ENCODE data around the gene SRPK3.

Gene SRPK3

GRCh38 chrX:153772316-153773217 lies 8.3 kb upstream of the SRPK3 start:
- no peak overlapping the region for H3K4me3 ChIP-seq (ENCODE audit: low read depth, low read length)
- DNase-seq (ENCODE audit: low read depth, low spot score), result no peak
- in situ Hi-C loops (cut with HindIII; ENCODE audit: low sequenced_read_pairs), result no loop called here
- no peak for TF ChIP-seq CTCF (IDR thresholded peaks at IDR 0.05; ENCODE audit: low read depth, low read length)

GRCh38 chrX:153773218-153773611 lies 7.6 kb upstream of the SRPK3 start:
- TF ChIP-seq CTCF (IDR thresholded peaks at IDR 0.05; ENCODE audit: low read depth, low read length), result no peak
- in situ Hi-C loops (cut with HindIII; ENCODE audit: low sequenced_read_pairs), result no loop called here

GRCh38 chrX:153773741-153774575 lies 6.9 kb upstream of the SRPK3 start:
- no peak for DNase-seq (ENCODE audit: low read depth, low spot score)
- in situ Hi-C loops (cut with HindIII; ENCODE audit: low sequenced_read_pairs), result no loop called here
- TF ChIP-seq CTCF (IDR thresholded peaks at IDR 0.05; ENCODE audit: low read depth, low read length), result no peak
- no peak overlapping the region for H3K4me3 ChIP-seq (ENCODE audit: low read depth, low read length)

More at GRCh38 chrX:153773218-153773611, 7.6 kb upstream of the SRPK3 start:
- no peak overlapping the region for H3K4me3 ChIP-seq (ENCODE audit: low read depth, low read length)
- DNase-seq (ENCODE audit: low read depth, low spot score), result no peak

- in situ Hi-C loops (cut with HindIII; ENCODE audit: low sequenced_read_pairs), result no loop called here
- no peak for TF ChIP-seq CTCF (IDR thresholded peaks at IDR 0.05; ENCODE audit: low read depth, low read length)
- no peak for DNase-seq (ENCODE audit: low read depth, low spot score)
- no peak overlapping the region for H3K4me3 ChIP-seq (ENCODE audit: low read depth, low read length)
These were observed 6.1 kb upstream of the SRPK3 start for GRCh38 chrX:153774576-153775292.

GRCh38 chrX:153775293-153776119 lies 5.3 kb upstream of the SRPK3 start:
- no peak overlapping the region for H3K4me3 ChIP-seq (ENCODE audit: low read depth, low read length)
- no peak for DNase-seq (ENCODE audit: low read depth, low spot score)
- TF ChIP-seq CTCF (IDR thresholded peaks at IDR 0.05; ENCODE audit: low read depth, low read length), result no peak
- in situ Hi-C loops (cut with HindIII; ENCODE audit: low sequenced_read_pairs), result no loop called here
